K562 (cell line): ENCODE measurements around the gene RDH16. TPM values are rescaled to one million over a fixed set of nuclear protein-coding genes. Genes with fewer than 3 reads are reported as not detected.
A peak's percentile ranks its signal among the peaks of the same experiment; 100 is the strongest.

Experiments
- ATAC-seq: fragments of 200-7000 bp; cut with Tn5 transposase; 3 replicates; pipeline ENCODE4 v1.9.1; 2020; ENCODE audit warnings: moderate library complexity
- BruUV-seq: library from RNA; stranded (reverse); fragments of 400-500 nt; replicated peaks from 2 replicates; lab custom pipeline; 2021; lab: Mats Ljungman, UMichigan
- CTCF ChIA-PET: fragments of 300-600 bp; formaldehyde crosslinking; extraction: SDS; loops from one replicate; lab custom pipeline; 2021; ENCODE audit warnings: low intra/inter-chr PET ratio; lab: Yijun Ruan, JAX
- POLR2A ChIA-PET: fragments of 300-600, 350-650 bp; sonication (Branson Sonifier 250); formaldehyde crosslinking; extraction: SDS; loops from one replicate; lab custom pipeline; 2021; ENCODE audit warnings: antibody characterized with exemption, inconsistent platforms; lab: Yijun Ruan, JAX
- DNase-seq, 4 experiments: peaks; one replicate each; pipeline versions ENCODE4 v3.0.0 to v3.0.0-alpha.2; 2011 to 2018; ENCODE audit warnings: low spot score in 3 of 4, mixed read lengths in 3 of 4; ENCODE audit errors: extremely low read depth in 1 of 4
- FAIRE-seq: peaks from 2 replicates; lab custom pipeline; 2011; peaks lifted over from hg19 to GRCh38; lab: Jason Lieb, UNC
- H2AFZ ChIP-seq: 2 replicates; pipeline ENCODE4 v1.6.0; 2011; ENCODE audit warnings: low read depth, low read length, control low read depth, inconsistent platforms
- H3K27ac ChIP-seq: fragments of 200-600 bp; 3 replicates; pipeline ENCODE4 v1.8.0; 2011; ENCODE audit warnings: low read depth, mild to moderate bottlenecking, control low read depth, inconsistent platforms, low read length, moderate library complexity, mixed read lengths; ENCODE audit errors: extremely low read depth
- H3K27me3 ChIP-seq, 2 experiments: fragments of 300-600 bp in 1 of 2; 2 replicates in 1 of 2; 3 replicates in 1 of 2; pipeline versions ENCODE4 v1.6.0 to v1.8.0; 2011; ENCODE audit warnings: inconsistent platforms in 2 of 2, low read length in 2 of 2, mild to moderate bottlenecking in 1 of 2, mixed read lengths in 1 of 2, moderate library complexity in 1 of 2; ENCODE audit not compliant: control insufficient read depth in 2 of 2, insufficient read depth in 2 of 2
- H3K36me3 ChIP-seq: fragments of 300-600 bp; 3 replicates; pipeline ENCODE4 v1.8.0; 2011; ENCODE audit warnings: mild to moderate bottlenecking, low read length, inconsistent platforms; ENCODE audit not compliant: control insufficient read depth, insufficient read depth
- H3K4me1 ChIP-seq, 2 experiments: fragments of 200-600 bp in 1 of 2; replicated peaks in 1 of 2; 2 replicates in 1 of 2; 3 replicates in 1 of 2; pipeline versions ENCODE4 v1.5.1 to v1.8.0; 2011; ENCODE audit warnings: inconsistent platforms in 2 of 2, low read length in 2 of 2, mild to moderate bottlenecking in 1 of 2, mixed read lengths in 1 of 2, moderate library complexity in 1 of 2; ENCODE audit not compliant: control insufficient read depth in 2 of 2, insufficient read depth in 2 of 2
- H3K4me2 ChIP-seq: 2 replicates; pipeline ENCODE4 v1.6.1; 2011; ENCODE audit warnings: low read length, control low read depth, inconsistent platforms, mixed read lengths; ENCODE audit not compliant: insufficient read depth
- H3K4me3 ChIP-seq: fragments of 200-600 bp; sonication (generic), shearing (Covaris generic); 2 replicates; pipeline ENCODE4 v1.5.1; 2016; ENCODE audit warnings: control low read depth, inconsistent platforms
- H3K79me2 ChIP-seq: fragments of 200-600 bp; 3 replicates; pipeline ENCODE4 v1.8.0; 2011; ENCODE audit warnings: low read length, inconsistent platforms; ENCODE audit not compliant: control insufficient read depth, insufficient read depth
- H3K9ac ChIP-seq, 2 experiments: 2 replicates each; pipeline versions ENCODE4 v1.6.0 to v1.6.1; 2011; ENCODE audit warnings: low read depth in 2 of 2, low read length in 2 of 2, control low read depth in 1 of 2, inconsistent platforms in 1 of 2, mild to moderate bottlenecking in 1 of 2, mixed read lengths in 1 of 2; ENCODE audit not compliant: insufficient read depth in 1 of 2
- H3K9me1 ChIP-seq: one replicate; pipeline ENCODE4 v1.6.0; 2011; ENCODE audit warnings: inconsistent platforms, mild to moderate bottlenecking, low read length, moderate library complexity; ENCODE audit not compliant: control insufficient read depth, insufficient read depth
- H3K9me3 ChIP-seq: replicated peaks from 2 replicates; pipeline ENCODE4 v1.5.1; 2011; ENCODE audit warnings: low read depth, low read length, inconsistent platforms; ENCODE audit not compliant: control insufficient read depth, insufficient read depth
- H4K20me1 ChIP-seq: replicated peaks from 2 replicates; pipeline ENCODE4 v1.6.1; 2011; ENCODE audit warnings: low read length, inconsistent platforms, mixed read lengths; ENCODE audit not compliant: control insufficient read depth, insufficient read depth
- MXD1 ChIP-seq: fragments of 250-450 bp; sonication (Bioruptor Pico); IDR thresholded peaks from 2 replicates; pipeline ENCODE4 v1.8.0; 2021; ENCODE audit warnings: borderline replicate concordance, mild to moderate bottlenecking, moderate library complexity; ENCODE audit not compliant: poor library complexity, severe bottlenecking
- PCBP2 ChIP-seq: fragments of 200-400 bp; formaldehyde crosslinking; IDR thresholded peaks from 2 replicates; pipeline ENCODE4 v1.6.1; 2018; ENCODE audit warnings: low read length, low read depth, mild to moderate bottlenecking, moderate library complexity; ENCODE audit not compliant: poor library complexity, severe bottlenecking
- SREBF2 ChIP-seq: sonication (generic); formaldehyde crosslinking; IDR thresholded peaks from 2 replicates; pipeline ENCODE4 v1.4.0; 2020; ENCODE audit warnings: mild to moderate bottlenecking, missing genetic modification reagents
- ZNF224 ChIP-seq: sonication (generic); formaldehyde crosslinking; IDR thresholded peaks from 2 replicates; pipeline ENCODE4 v1.8.0; 2022; ENCODE audit warnings: mild to moderate bottlenecking, missing genetic modification reagents
- ZNF280B ChIP-seq: fragments of 250-450 bp; sonication (Bioruptor Pico); IDR thresholded peaks from 2 replicates; pipeline ENCODE4 v1.5.1; 2021; ENCODE audit warnings: mild to moderate bottlenecking
- ZNF778 ChIP-seq: fragments of 450-650 bp; formaldehyde crosslinking; IDR thresholded peaks from 2 replicates; pipeline ENCODE4 v1.4.0; 2020; ENCODE audit warnings: mild to moderate bottlenecking, moderate library complexity
- WGBS: fragments of 100-300 bp; shearing (Covaris generic); methylation state at CpG from one replicate; pipeline ENCODE4 v1.1.6; 2016; ENCODE audit warnings: low coverage, mixed read lengths; ENCODE audit not compliant: insufficient coverage; ENCODE audit errors: missing lambda C conversion rate; 5-methylcytosine and 5-hydroxymethylcytosine counted together
- in situ Hi-C: fragments of 300-500 bp; cut with MboI; formaldehyde crosslinking; loops from 4 replicates; pipeline ENCODE4 v1.15.0; 2018; ENCODE audit warnings: inconsistent platforms, mixed read lengths
- intact Hi-C: fragments of 100-400 bp; cut with micrococcal nuclease; formaldehyde crosslinking; loops from 2 replicates; pipeline ENCODE4 v1.14.2; 2022
- polyA plus RNA-seq, 8 experiments: library from polyadenylated mRNA; depleted of rRNA in 4 of 8; stranded (reverse) in 5 of 8; unstranded in 3 of 8; fragments of >200 nt; fragmentation: Nextera tagmentation in 2 of 8; fragmentation: Illumina TruSeq in 1 of 8; extraction: Ambion mirVana in 2 of 8; extraction: Trizol in 1 of 8; gene quantifications; 2 replicates each; pipeline versions ENCODE4 v1.2.1 to v1.2.3, GENCODE V29; 2011 to 2014; ENCODE audit warnings: inconsistent platforms in 1 of 8, missing spikeins in 1 of 8
- total RNA-seq, 7 experiments: library from RNA; depleted of rRNA in 6 of 7; stranded (reverse); fragments of >200 nt in 6 of 7; fragmentation: Illumina TruSeq in 2 of 7; extraction: Trizol in 2 of 7; gene quantifications; 2 replicates each; pipeline versions ENCODE4 v1.2.1 to v1.2.3, GENCODE V29; 2011 to 2021; ENCODE audit warnings: low replicate concordance in 1 of 7

The RDH16 gene
- total and polyA plus RNA-seq, 9 of the 15 experiments (the other 6 are each of a cell fraction or from before 2014, with no cell fraction given): 0.11 to 0.52 (median 0.22) TPM; not detected in 1

DNA sequence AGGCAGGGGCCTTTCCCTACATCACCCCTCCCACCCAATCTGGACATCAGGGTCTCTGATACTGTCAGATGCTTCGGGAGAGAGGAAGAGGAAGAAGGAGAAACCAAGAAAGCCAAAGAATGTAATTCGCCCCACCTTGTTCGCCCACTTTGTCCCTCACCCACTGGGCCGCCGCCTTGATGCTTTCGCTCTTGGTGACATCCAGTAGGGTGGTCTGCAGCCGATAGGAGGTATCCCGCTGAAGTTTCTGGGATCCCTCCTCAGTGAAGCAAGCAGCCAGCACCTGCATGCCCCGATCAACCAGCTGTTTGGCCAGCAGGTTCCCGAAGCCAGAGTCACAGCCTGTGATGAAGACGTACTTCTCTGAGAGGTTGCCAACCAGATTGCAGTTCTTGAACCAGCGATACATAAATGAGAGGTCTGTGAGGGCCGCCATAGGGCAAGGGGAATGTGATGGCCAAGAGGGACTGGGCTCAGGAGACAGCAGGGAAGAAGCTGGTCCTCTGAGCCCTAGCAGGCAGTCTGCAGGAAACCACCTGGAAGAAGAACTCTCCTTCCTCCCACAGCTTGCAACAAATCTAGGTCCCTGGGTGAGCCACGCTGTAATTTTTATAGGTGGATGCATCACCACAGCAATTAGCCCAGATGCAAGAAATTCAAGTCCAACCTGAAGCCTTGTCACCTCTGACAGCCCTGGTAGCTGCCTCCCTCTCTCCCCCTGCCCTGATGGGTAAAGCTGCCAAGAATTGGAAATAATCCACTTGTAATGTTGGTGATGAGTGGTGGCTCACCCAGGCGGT is 23.4 kb downstream of the RDH16 start, which contains the start of gene SDR9C7 (continued):
- TF ChIP-seq PCBP2 (no peak), ZNF778 (no peak), SREBF2 (no peak), MXD1 (CRISPR knock-in tag) (no peak), ZNF280B (CRISPR knock-in tag) (no peak)
- TF ChIP-seq, all 486 proteins: peak for 0

DNA sequence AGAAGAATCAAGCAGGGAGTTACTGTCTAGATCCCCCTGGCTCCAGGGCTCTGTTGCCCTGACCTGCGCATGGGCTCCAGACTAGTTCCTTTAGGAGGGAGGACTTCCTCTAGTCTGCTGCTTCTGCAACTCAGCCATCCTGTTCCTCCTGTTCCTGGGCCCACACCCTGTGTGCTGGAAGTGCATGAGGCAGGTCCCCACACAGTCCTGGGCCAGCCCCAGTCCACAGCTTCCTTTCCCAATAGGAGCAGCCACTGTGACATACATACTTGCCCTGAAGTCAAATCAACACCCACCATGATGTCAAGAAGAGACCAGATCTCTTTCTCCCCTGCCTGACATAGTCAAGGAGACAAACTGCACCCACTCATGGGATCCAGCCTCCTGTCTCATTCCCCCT is 24.5 kb downstream of the RDH16 start:
- Histone ChIP-seq H3K79me2 (no peaks in the 10 kb centered on the region), H3K9me3 (no peaks in the 10 kb centered on the region), H3K27ac (peak overlapping the region; percentile 13; the same call in 2 of the 3 replicates), H3K4me3 (no peak overlapping the region), H4K20me1 (no peaks in the 10 kb centered on the region), H3K4me2 (no peak overlapping the region), H3K27me3 (no peaks in the 10 kb centered on the region), H3K9me1 (no peaks in the 10 kb centered on the region), H3K9ac (peak overlapping the region in 1 of 2 experiments; percentile 80; a peak in 3 of 4 replicates), H3K4me1 (peaks cover 34 to 43% of the 10 kb centered on the region in 2 experiments), H3K36me3 (no peaks in the 10 kb centered on the region), H2AFZ (peak overlapping the region; percentile 79)
- POLR2A ChIA-PET: interaction anchor here (0.9 kb wide), 1 partner anchor 93 kb away, joined by 4 read pairs; no protein-coding TSS in a partner anchor
- DNase-seq (peak in 2 of 4 experiments; percentile 18 to 40), ATAC-seq (peak; percentile 35), FAIRE-seq (no peak)
- intact Hi-C loops (loop anchor here (5.0 kb wide), 1 partner anchor 54 kb away; no protein-coding TSS in a partner anchor), in situ Hi-C loops (no loop called here)
- CTCF ChIA-PET: no interaction called here
- no TSS peak for BruUV-seq
- 100% methylated on average over 1 of the region's 1 CpG for WGBS
- no peak for TF ChIP-seq ZNF224 (CRISPR knock-in tag)
